ENCODE measurements around the gene KCTD3.

The KCTD3 gene

GRCh38 chr1:215606564-215607168 lies 39.6 kb downstream of the KCTD3 start:
- DNase-seq: no peak

- no peak for DNase-seq
Observed at GRCh38 chr1:215607412-215607811, 40.3 kb downstream of the KCTD3 start.

- DNase-seq: no peak
Observed at GRCh38 chr1:215608646-215609045, 41.5 kb downstream of the KCTD3 start.

GRCh38 chr1:215612391-215612790 lies 45.3 kb downstream of the KCTD3 start:
- no peak for DNase-seq

- no peak for DNase-seq
Observed at GRCh38 chr1:215617979-215618378, 50.9 kb downstream of the KCTD3 start.

GRCh38 chr1:215623162-215623561 lies 56.1 kb downstream of the KCTD3 start:
- no peak for DNase-seq

GRCh38 chr1:215625949-215626348 lies 58.8 kb downstream of the KCTD3 start:
- DNase-seq: no peak

- no peak for DNase-seq
Observed at GRCh38 chr1:215631040-215631439, 63.9 kb downstream of the KCTD3 start.

- DNase-seq: no peak
Observed at GRCh38 chr1:215631489-215631888, 64.4 kb downstream of the KCTD3 start.

GRCh38 chr1:215635827-215636226 lies 68.7 kb downstream of the KCTD3 start:
- no peak for DNase-seq

GRCh38 chr1:215636258-215636965 lies 69.3 kb downstream of the KCTD3 start:
- DNase-seq: no peak

GRCh38 chr1:215637041-215637573 lies 70.0 kb downstream of the KCTD3 start:
- DNase-seq: no peak

GRCh38 chr1:215640429-215641148 lies 73.5 kb downstream of the KCTD3 start:
- no peak for DNase-seq

GRCh38 chr1:215643592-215644321 lies 76.7 kb downstream of the KCTD3 start:
- no peak for DNase-seq

GRCh38 chr1:215645182-215645581 lies 78.1 kb downstream of the KCTD3 start:
- no peak for DNase-seq

- DNase-seq: no peak
Observed at GRCh38 chr1:215645861-215646260, 78.8 kb downstream of the KCTD3 start.

GRCh38 chr1:215647738-215648137 lies 80.6 kb downstream of the KCTD3 start:
- DNase-seq: no peak

- no peak for DNase-seq
Observed at GRCh38 chr1:215648957-215649356, 81.9 kb downstream of the KCTD3 start.

GRCh38 chr1:215650446-215651149 lies 83.5 kb downstream of the KCTD3 start:
- DNase-seq: no peak

- no peak for DNase-seq
Observed at GRCh38 chr1:215651867-215652266, 84.8 kb downstream of the KCTD3 start.

GRCh38 chr1:215652371-215652770 lies 85.3 kb downstream of the KCTD3 start:
- DNase-seq: no peak

GRCh38 chr1:215657047-215657446 lies 89.9 kb downstream of the KCTD3 start:
- no peak for DNase-seq

- DNase-seq: no peak
Observed at GRCh38 chr1:215660259-215660658, 93.2 kb downstream of the KCTD3 start.

Measured in NCI-H1694 treated with DMSO at 0.1 percent for 48 hours (cell line).